B cell (primary cell): ENCODE results near the gene ALAS2. TPM values are rescaled to one million over a fixed set of nuclear protein-coding genes. Genes with fewer than 3 reads are reported as not detected.

Experiments used
- ATAC-seq: fragments of 200-7000 bp; cut with Tn5 transposase; one replicate; pipeline ENCODE4 v1.10.0; 2021; ENCODE audit warnings: low read depth, mild to moderate bottlenecking, moderate number of reproducible peaks, moderate library complexity
- CTCF ChIA-PET: fragments of 350-600 bp; sonication (Branson Sonifier 250); formaldehyde crosslinking; loops from one replicate; lab custom pipeline; 2021; ENCODE audit warnings: antibody characterized with exemption, inconsistent platforms; lab: Charles Lee
- POLR2A ChIA-PET: fragments of 350-600 bp; sonication (Branson Sonifier 250); formaldehyde crosslinking; loops from one replicate; lab custom pipeline; 2021; ENCODE audit warnings: antibody characterized with exemption; lab: Charles Lee
- DNase-seq: peaks from one replicate; pipeline ENCODE4 v3.0.0; 2013
- H2AFZ ChIP-seq: 2 replicates; pipeline ENCODE4 v1.6.1; 2012; ENCODE audit warnings: mild to moderate bottlenecking, low read depth, low read length; ENCODE audit not compliant: insufficient read depth, poor library complexity, severe bottlenecking
- H3K27ac ChIP-seq, 2 donors: 1 replicate in 1 of 2; 2 replicates in 1 of 2; pipeline ENCODE4 v1.5.1; 2012 to 2013; ENCODE audit warnings: low read length in 2 of 2, mild to moderate bottlenecking in 2 of 2, moderate library complexity in 1 of 2
- H3K27me3 ChIP-seq, 4 experiments: fragments of 200-600 bp in 1 of 4; sonication (generic) in 1 of 4; replicated peaks in 1 of 4; 1 replicate in 2 of 4; 2 replicates in 2 of 4; pipeline versions ENCODE4 v1.6.1 to v1.7.0; 2013 to 2016; ENCODE audit warnings: low read length in 3 of 4, mild to moderate bottlenecking in 2 of 4, mixed read lengths in 1 of 4, moderate library complexity in 1 of 4; ENCODE audit not compliant: insufficient read depth in 4 of 4, control insufficient read depth in 3 of 4; ENCODE audit errors: control extremely low read depth in 1 of 4
- H3K36me3 ChIP-seq, 2 experiments: replicated peaks in 1 of 2; 1 replicate in 1 of 2; 2 replicates in 1 of 2; pipeline versions ENCODE4 v1.6.1 to v1.7.1; 2013; ENCODE audit warnings: low read length in 1 of 2; ENCODE audit not compliant: insufficient read depth in 2 of 2, control insufficient read depth in 1 of 2; ENCODE audit errors: control extremely low read depth in 1 of 2, extremely low read depth in 1 of 2
- H3K4me1 ChIP-seq, 2 donors: fragments of 200-600 bp in 1 of 2; sonication (generic) in 1 of 2; 1 replicate in 1 of 2; 2 replicates in 1 of 2; pipeline versions ENCODE4 v1.5.1 to v1.6.1; 2013 to 2017; ENCODE audit warnings: low read length in 2 of 2; ENCODE audit not compliant: control insufficient read depth in 2 of 2, insufficient read depth in 2 of 2
- H3K4me2 ChIP-seq: replicated peaks from 2 replicates; pipeline ENCODE3; 2012; ENCODE audit warnings: mild to moderate bottlenecking, low read depth, low read length; ENCODE audit not compliant: poor library complexity, severe bottlenecking
- H3K4me3 ChIP-seq, 5 experiments: fragments of 200-600 bp in 1 of 5; sonication (generic) in 1 of 5; 1 replicate in 3 of 5; 2 replicates in 2 of 5; pipeline versions ENCODE4 v1.5.1 to v1.7.0; 2011 to 2016; ENCODE audit warnings: low read length in 4 of 5, mild to moderate bottlenecking in 4 of 5, low read depth in 2 of 5, control low read depth in 1 of 5, moderate library complexity in 1 of 5; ENCODE audit not compliant: insufficient read depth in 1 of 5; ENCODE audit errors: control extremely low read depth in 1 of 5, extremely low read depth in 1 of 5
- H3K79me2 ChIP-seq: fragments of 200-600 bp; sonication (generic); one replicate; pipeline ENCODE4 v1.6.0; 2016; ENCODE audit warnings: low read length; ENCODE audit not compliant: control insufficient read depth, insufficient read depth
- H3K9ac ChIP-seq: fragments of 200-600 bp; sonication (generic); 2 replicates; pipeline ENCODE4 v1.6.1; 2017; ENCODE audit warnings: mild to moderate bottlenecking, low read length, moderate library complexity
- H3K9me3 ChIP-seq, 3 donors: one replicate each; pipeline versions ENCODE4 v1.6.1 to v1.7.1; 2013; ENCODE audit warnings: low read length in 2 of 3; ENCODE audit not compliant: control insufficient read depth in 2 of 3, insufficient read depth in 1 of 3; ENCODE audit errors: control extremely low read depth in 1 of 3
- H4K20me1 ChIP-seq: 2 replicates; pipeline ENCODE4 v1.6.0; 2012; ENCODE audit warnings: mild to moderate bottlenecking, low read length; ENCODE audit not compliant: insufficient read depth, control insufficient read depth, poor library complexity, severe bottlenecking
- H3K27ac Mint-ChIP-seq: one replicate; pipeline ENCODE4 v1.8.0; 2021; ENCODE audit warnings: mixed read lengths
- H3K27me3 Mint-ChIP-seq: one replicate; pipeline ENCODE4 v1.8.0; 2021; ENCODE audit warnings: mixed read lengths
- H3K4me1 Mint-ChIP-seq: one replicate; pipeline ENCODE4 v1.8.0; 2021; ENCODE audit warnings: mixed read lengths
- H3K4me3 Mint-ChIP-seq: one replicate; pipeline ENCODE4 v1.8.0; 2021; ENCODE audit warnings: mixed read lengths
- H3K9me3 Mint-ChIP-seq: one replicate; pipeline ENCODE4 v1.8.0; 2022; ENCODE audit warnings: mixed read lengths; ENCODE audit not compliant: insufficient read depth
- CTCF ChIP-seq: fragments of 200-600 bp; IDR thresholded peaks from one replicate; pipeline ENCODE4 v1.8.0; 2022; ENCODE audit warnings: antibody characterized with exemption, mild to moderate bottlenecking
- EZH2 ChIP-seq: IDR thresholded peaks from 2 replicates; pipeline ENCODE4 v1.6.1; 2012; ENCODE audit warnings: borderline replicate concordance, low read depth, mild to moderate bottlenecking, moderate library complexity, low read length; ENCODE audit not compliant: insufficient read depth, poor library complexity, severe bottlenecking
- WGBS: methylation state at CpG from one replicate; pipeline ENCODE4 v1.1.5; 2013; ENCODE audit warnings: missing lambda C conversion rate; ENCODE audit not compliant: insufficient coverage; 5-methylcytosine and 5-hydroxymethylcytosine counted together
- intact Hi-C: fragments of 100-400 bp; cut with micrococcal nuclease; formaldehyde crosslinking; loops from one replicate; pipeline ENCODE4 v1.10.0; 2022
- polyA plus RNA-seq: library from polyadenylated mRNA; depleted of rRNA; stranded (reverse); fragments of >200 nt; gene quantifications from 2 replicates; pipeline ENCODE4 v1.2.3, GENCODE V29; 2012
- total RNA-seq, 2 donors: library from RNA; stranded (reverse); fragments of 120-200 nt in 1 of 2; gene quantifications; 1 replicate in 1 of 2; 2 replicates in 1 of 2; pipeline versions ENCODE4 v1.2.3 to v1.2.4, GENCODE V29; 2013 to 2022

The ALAS2 gene
- total and polyA plus RNA-seq, 2 donors (not counting 1 experiment from before 2014, with no cell fraction given), result 0.94 TPM; not detected in 1

DNA sequence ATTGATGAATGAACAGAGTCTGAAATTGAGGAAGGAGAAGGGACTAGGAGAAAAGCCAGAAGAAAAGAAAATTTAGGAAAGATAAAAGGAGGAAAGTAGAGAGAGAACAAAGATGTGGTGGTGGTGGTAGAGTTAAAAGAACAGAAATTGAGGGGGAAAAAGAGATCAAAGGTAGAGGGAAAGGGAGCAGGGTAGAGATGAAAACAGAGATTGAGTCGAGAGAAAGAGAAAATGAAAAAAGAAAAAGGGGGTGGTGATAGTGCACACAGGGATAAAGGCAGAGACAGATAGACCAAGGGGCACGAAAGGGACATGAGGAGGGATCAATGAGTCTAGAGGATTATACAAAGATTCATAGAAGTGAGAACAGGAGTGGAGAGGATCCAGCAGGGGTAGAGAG is 3.9 kb downstream of the ALAS2 start:
- Histone ChIP-seq H3K4me1 (no peaks in the 10 kb centered on the region), H3K36me3 (no peaks in the 10 kb centered on the region), H4K20me1 (no peaks in the 10 kb centered on the region), H3K4me3 (no peak overlapping the region), H3K9me3 (no peaks in the 10 kb centered on the region), H3K4me2 (no peak overlapping the region), H3K27me3 (no peaks in the 10 kb centered on the region), H3K27ac (no peak overlapping the region), H2AFZ (no peak overlapping the region), H3K79me2 (no peaks in the 10 kb centered on the region), H3K9ac (no peak overlapping the region)
- CTCF ChIA-PET, result no interaction called here
- ATAC-seq (no peak), DNase-seq (no peak)
- Mint-ChIP-seq H3K27ac (no peak overlapping the region), H3K4me3 (no peak overlapping the region), H3K4me1 (no peaks in the 10 kb centered on the region), H3K9me3 (no peaks in the 10 kb centered on the region), H3K27me3 (no peaks in the 10 kb centered on the region)
- TF ChIP-seq CTCF (no peak), EZH2 (no peak)
- intact Hi-C loops, result no loop called here
- POLR2A ChIA-PET, result no interaction called here
- 89% methylated on average over 2 of the region's 2 CpGs for WGBS

GRCh38 chrX:55026143-55026542 is 4.6 kb downstream of the ALAS2 start:
- Histone ChIP-seq H3K9me3 (no peaks in the 10 kb centered on the region), H3K79me2 (no peaks in the 10 kb centered on the region), H3K9ac (no peak overlapping the region), H3K27ac (no peak overlapping the region), H3K4me1 (no peaks in the 10 kb centered on the region), H2AFZ (no peak overlapping the region), H3K36me3 (no peaks in the 10 kb centered on the region), H3K4me3 (no peak overlapping the region), H3K27me3 (no peaks in the 10 kb centered on the region), H4K20me1 (no peaks in the 10 kb centered on the region), H3K4me2 (no peak overlapping the region)
- POLR2A ChIA-PET, result no interaction called here
- no peaks in the 10 kb centered on the region for H3K9me3 Mint-ChIP-seq
- ATAC-seq (no peak), DNase-seq (no peak)
- intact Hi-C loops, result no loop called here
- no peaks in the 10 kb centered on the region for H3K4me1 Mint-ChIP-seq
- TF ChIP-seq CTCF (no peak), EZH2 (no peak)
- H3K4me3 Mint-ChIP-seq, result no peak overlapping the region
- no peaks in the 10 kb centered on the region for H3K27me3 Mint-ChIP-seq
- no peak overlapping the region for H3K27ac Mint-ChIP-seq
- CTCF ChIA-PET, result no interaction called here
